Thoracic aorta (tissue), 2 donors: ENCODE measurements around the gene RIMKLB. TPM values are rescaled to one million over a fixed set of nuclear protein-coding genes. Genes with fewer than 3 reads are reported as not detected.

Experiments
- ATAC-seq: fragments of 150-250 bp; one replicate; pipeline ENCODE4 v1.8.0; 2017; ENCODE audit warnings: low read depth; ENCODE audit not compliant: insufficient number of reproducible peaks, low FRiP score
- DNase-seq: peaks from one replicate; pipeline ENCODE4 v3.0.0-alpha.2; 2020; ENCODE audit warnings: low spot score
- H3K27ac ChIP-seq, 2 donors: fragments of 200-600 bp; sonication (generic); 1 replicate in 1 of 2; 2 replicates in 1 of 2; pipeline ENCODE4 v1.5.1; 2016; ENCODE audit warnings: mild to moderate bottlenecking in 2 of 2, moderate library complexity in 2 of 2
- H3K27me3 ChIP-seq: fragments of 200-600 bp; sonication (generic); replicated peaks from 2 replicates; pipeline ENCODE4 v1.6.0; 2016; ENCODE audit warnings: mild to moderate bottlenecking; ENCODE audit not compliant: insufficient read depth
- H3K36me3 ChIP-seq: fragments of 200-600 bp; sonication (generic); one replicate; pipeline ENCODE4 v1.5.1; 2016
- H3K4me1 ChIP-seq, 2 donors: fragments of 200-600 bp; sonication (generic); 1 replicate in 1 of 2; 2 replicates in 1 of 2; pipeline versions ENCODE4 v1.5.1 to v1.6.0; 2016; ENCODE audit warnings: low read depth in 2 of 2, mild to moderate bottlenecking in 1 of 2; ENCODE audit not compliant: control insufficient read depth in 1 of 2
- H3K4me3 ChIP-seq: fragments of 200-600 bp; sonication (generic); 2 replicates; pipeline ENCODE4 v1.5.1; 2016; ENCODE audit warnings: mild to moderate bottlenecking
- H3K9me3 ChIP-seq: fragments of 200-600 bp; sonication (generic); 2 replicates; pipeline ENCODE4 v1.5.1; 2016
- total RNA-seq, 2 donors: library from RNA; depleted of rRNA; stranded (reverse); fragments of >200 nt; gene quantifications; one replicate each; pipeline versions ENCODE4 v1.1.0 to v1.2.3, GENCODE V29; 2016
- TF ChIP-seq, protein P1 (sequence below): fragments of 200-600 bp; sonication (generic); IDR thresholded peaks from one replicate; pipeline ENCODE4 v1.5.1; 2019; ENCODE audit warnings: antibody characterized with exemption

The RIMKLB gene
- total RNA-seq, 2 donors from 2014 or later, result 87.6 to 159 TPM

DNA sequence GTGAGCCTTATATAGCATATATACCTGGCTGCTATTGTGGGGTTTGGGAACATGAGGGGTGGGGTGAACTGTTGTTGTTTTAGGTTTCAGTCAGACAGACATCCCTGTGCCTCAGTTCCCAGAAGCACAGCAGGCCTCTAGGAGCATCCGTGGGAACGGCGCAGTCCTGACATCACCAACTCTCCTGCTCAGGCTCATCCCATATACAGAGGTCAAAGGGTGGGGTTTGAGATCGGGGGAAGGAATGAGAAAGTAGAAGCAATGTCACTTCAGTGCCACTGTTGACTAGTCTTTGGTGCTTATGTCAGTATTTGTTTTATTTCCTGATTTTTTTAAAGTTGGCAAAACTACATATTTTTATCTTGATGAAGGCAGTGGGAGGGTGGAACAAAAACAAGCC lies 81.5 kb downstream of the RIMKLB start:
- H3K4me3 ChIP-seq, result peak overlapping the region; percentile 1
- H3K4me1 ChIP-seq, result peaks cover 29 to 57% of the 10 kb centered on the region in 2 donors
- peak overlapping the region; percentile 70 to 83 for H3K27ac ChIP-seq
- no peaks in the 10 kb centered on the region for H3K27me3 ChIP-seq
- H3K9me3 ChIP-seq, result no peaks in the 10 kb centered on the region
- no peaks in the 10 kb centered on the region for H3K36me3 ChIP-seq
- TF ChIP-seq, protein P1, sequence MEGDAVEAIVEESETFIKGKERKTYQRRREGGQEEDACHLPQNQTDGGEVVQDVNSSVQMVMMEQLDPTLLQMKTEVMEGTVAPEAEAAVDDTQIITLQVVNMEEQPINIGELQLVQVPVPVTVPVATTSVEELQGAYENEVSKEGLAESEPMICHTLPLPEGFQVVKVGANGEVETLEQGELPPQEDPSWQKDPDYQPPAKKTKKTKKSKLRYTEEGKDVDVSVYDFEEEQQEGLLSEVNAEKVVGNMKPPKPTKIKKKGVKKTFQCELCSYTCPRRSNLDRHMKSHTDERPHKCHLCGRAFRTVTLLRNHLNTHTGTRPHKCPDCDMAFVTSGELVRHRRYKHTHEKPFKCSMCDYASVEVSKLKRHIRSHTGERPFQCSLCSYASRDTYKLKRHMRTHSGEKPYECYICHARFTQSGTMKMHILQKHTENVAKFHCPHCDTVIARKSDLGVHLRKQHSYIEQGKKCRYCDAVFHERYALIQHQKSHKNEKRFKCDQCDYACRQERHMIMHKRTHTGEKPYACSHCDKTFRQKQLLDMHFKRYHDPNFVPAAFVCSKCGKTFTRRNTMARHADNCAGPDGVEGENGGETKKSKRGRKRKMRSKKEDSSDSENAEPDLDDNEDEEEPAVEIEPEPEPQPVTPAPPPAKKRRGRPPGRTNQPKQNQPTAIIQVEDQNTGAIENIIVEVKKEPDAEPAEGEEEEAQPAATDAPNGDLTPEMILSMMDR, result no peak
- DNase-seq (no peak), ATAC-seq (no peak)

DNA sequence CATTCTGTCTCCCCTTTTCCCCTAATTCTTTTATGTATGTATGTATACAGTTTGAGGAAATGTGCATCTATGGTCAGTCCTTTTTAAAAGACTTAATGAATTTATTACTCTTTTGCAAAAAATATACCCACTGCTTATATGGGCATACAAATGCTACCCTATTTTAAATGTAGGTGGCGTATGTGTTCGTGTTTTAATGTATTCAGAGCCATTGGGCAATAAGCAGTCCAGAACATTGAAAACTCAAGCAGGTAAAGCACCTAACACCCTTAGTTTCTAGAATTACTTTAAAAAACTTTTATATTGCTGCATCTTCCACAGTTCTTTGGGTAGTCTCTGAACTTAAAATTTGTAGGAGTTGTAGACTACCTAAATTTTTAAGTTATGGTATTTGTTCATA lies 82.1 kb downstream of the RIMKLB start:
- TF ChIP-seq, protein P1, result no peak
- no peaks in the 10 kb centered on the region for H3K36me3 ChIP-seq
- peak overlapping the region; percentile 70 to 83 for H3K27ac ChIP-seq
- peak overlapping the region; percentile 1 for H3K4me3 ChIP-seq
- no peaks in the 10 kb centered on the region for H3K9me3 ChIP-seq
- peaks cover 29 to 57% of the 10 kb centered on the region in 2 donors for H3K4me1 ChIP-seq
- H3K27me3 ChIP-seq, result no peaks in the 10 kb centered on the region
- ATAC-seq (no peak), DNase-seq (no peak)

DNA sequence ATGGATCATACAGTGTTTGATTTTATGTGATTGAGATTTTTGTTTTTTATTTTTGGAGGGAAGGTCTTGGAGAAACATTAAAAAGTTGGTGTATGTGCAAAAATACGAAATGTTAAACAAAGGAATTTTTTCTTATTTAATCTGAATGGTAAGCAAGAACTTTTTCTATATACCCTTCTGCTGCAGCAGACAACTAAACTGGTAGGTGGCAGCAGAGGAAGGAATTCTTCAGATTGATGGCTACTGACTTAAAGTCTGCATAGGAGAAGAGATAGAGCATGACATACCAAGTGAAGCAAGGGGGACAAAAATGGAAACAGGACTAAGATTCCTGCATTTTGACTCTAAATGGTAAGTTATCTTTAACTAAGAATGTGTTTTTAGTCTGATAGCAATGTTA lies 82.6 kb downstream of the RIMKLB start:
- H3K27me3 ChIP-seq, result no peaks in the 10 kb centered on the region
- no peak for ATAC-seq

DNA sequence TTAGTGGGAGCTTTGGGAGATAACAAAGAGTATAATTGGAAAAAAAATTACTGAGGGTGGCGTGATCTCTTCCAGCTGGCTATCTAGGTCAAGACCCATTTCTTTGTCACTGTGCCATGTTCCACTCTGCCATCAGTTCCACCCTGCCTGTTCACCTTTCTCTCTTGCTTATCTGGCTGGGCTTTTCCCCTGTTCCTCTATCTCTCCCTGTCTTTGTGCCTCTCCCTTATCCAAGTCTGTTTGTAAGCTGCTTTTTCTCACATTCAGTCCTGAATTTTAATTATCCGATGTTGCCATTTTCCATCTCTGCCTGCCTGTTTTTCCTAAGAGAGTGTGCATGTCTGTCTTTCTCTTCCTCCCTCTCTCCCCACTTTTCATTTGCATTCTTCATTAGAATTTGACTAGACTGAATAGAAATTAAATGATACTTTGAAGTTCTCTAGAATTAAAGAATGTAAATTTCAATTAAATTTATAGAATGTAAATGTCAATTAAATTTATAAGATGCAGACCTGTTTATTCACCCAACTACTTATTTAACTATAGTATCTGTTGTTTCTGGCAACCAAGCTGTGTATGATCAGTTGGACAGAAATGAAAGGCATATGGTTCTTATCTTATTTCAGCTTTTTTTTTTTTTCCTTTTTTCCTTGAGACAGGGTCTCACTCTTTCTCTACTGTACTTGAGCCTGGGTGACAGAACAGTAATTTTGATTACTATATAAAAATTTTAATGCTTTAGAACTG lies 83.8 kb downstream of the RIMKLB start:
- no peaks in the 10 kb centered on the region for H3K9me3 ChIP-seq
- no peak overlapping the region for H3K4me3 ChIP-seq
- peaks cover 29 to 57% of the 10 kb centered on the region in 2 donors for H3K4me1 ChIP-seq
- no peaks in the 10 kb centered on the region for H3K27me3 ChIP-seq
- TF ChIP-seq, protein P1, result no peak
- DNase-seq, result no peak
- H3K36me3 ChIP-seq, result no peaks in the 10 kb centered on the region
- ATAC-seq, result no peak
- peak overlapping the region in 1 of 2 donors; percentile 51 for H3K27ac ChIP-seq

More for the DNA sequence above, 82.6 kb downstream of the RIMKLB start:
- H3K4me3 ChIP-seq, result no peak overlapping the region
- peaks cover 29 to 57% of the 10 kb centered on the region in 2 donors for H3K4me1 ChIP-seq
- H3K36me3 ChIP-seq, result no peaks in the 10 kb centered on the region
- no peaks in the 10 kb centered on the region for H3K9me3 ChIP-seq
- H3K27ac ChIP-seq, result peak overlapping the region; percentile 70 to 83
- TF ChIP-seq, protein P1, result no peak
- DNase-seq, result no peak

DNA sequence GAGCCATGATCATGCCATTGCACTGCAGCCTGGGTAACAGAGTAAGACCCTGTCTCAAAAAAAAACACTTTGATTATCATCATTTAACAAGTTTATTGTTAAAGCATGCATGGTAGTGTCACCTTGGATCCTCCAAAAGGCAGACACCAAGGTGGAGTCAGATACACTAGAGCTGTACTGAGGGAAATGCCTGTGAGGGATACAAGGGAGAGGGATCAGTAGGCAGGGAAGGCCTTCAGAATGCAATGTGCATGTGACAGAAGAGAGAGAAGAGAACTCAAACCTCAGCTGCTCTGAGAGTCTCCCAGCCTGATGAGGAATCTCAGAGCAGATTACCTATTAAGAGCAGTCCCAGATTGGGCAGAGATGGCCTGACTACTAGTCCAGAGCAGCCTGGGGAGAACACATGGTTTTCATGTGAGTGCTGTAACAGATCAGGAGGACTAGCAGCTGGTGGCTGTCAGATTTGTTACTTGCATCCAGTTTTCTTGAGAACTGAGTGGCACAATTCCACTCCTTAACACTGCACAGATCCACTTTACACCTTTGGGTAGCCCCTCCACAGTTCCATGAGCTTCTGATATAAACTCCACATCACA lies 86.6 kb downstream of the RIMKLB start:
- DNase-seq (no peak), ATAC-seq (no peak)
- Histone ChIP-seq H3K36me3 (no peaks in the 10 kb centered on the region), H3K27ac (no peak overlapping the region), H3K4me1 (peaks cover 13 to 29% of the 10 kb centered on the region in 2 donors), H3K9me3 (no peaks in the 10 kb centered on the region), H3K27me3 (no peaks in the 10 kb centered on the region), H3K4me3 (no peak overlapping the region)
- TF ChIP-seq, protein P1, result no peak
